K562 (cell line): ENCODE data around the gene RPS6KA2. TPM values are rescaled to one million over a fixed set of nuclear protein-coding genes. Genes with fewer than 3 reads are reported as not detected.

Experiments
- ATAC-seq: fragments of 200-7000 bp; cut with Tn5 transposase; 3 replicates; pipeline ENCODE4 v1.9.1; 2020; ENCODE audit warnings: moderate library complexity
- BruUV-seq: library from RNA; stranded (reverse); fragments of 400-500 nt; replicated peaks from 2 replicates; lab custom pipeline; 2021; lab: Mats Ljungman, UMichigan
- CTCF ChIA-PET: fragments of 300-600 bp; formaldehyde crosslinking; extraction: SDS; loops from one replicate; lab custom pipeline; 2021; ENCODE audit warnings: low intra/inter-chr PET ratio; lab: Yijun Ruan, JAX
- POLR2A ChIA-PET: fragments of 300-600, 350-650 bp; sonication (Branson Sonifier 250); formaldehyde crosslinking; extraction: SDS; loops from one replicate; lab custom pipeline; 2021; ENCODE audit warnings: antibody characterized with exemption, inconsistent platforms; lab: Yijun Ruan, JAX
- DNase-seq, 4 experiments: peaks; one replicate each; pipeline versions ENCODE4 v3.0.0 to v3.0.0-alpha.2; 2011 to 2018; ENCODE audit warnings: low spot score in 3 of 4, mixed read lengths in 3 of 4; ENCODE audit errors: extremely low read depth in 1 of 4
- FAIRE-seq: peaks from 2 replicates; lab custom pipeline; 2011; peaks lifted over from hg19 to GRCh38; lab: Jason Lieb, UNC
- H2AFZ ChIP-seq: 2 replicates; pipeline ENCODE4 v1.6.0; 2011; ENCODE audit warnings: low read depth, low read length, control low read depth, inconsistent platforms
- H3K27ac ChIP-seq: fragments of 200-600 bp; 3 replicates; pipeline ENCODE4 v1.8.0; 2011; ENCODE audit warnings: low read depth, mild to moderate bottlenecking, control low read depth, inconsistent platforms, low read length, moderate library complexity, mixed read lengths; ENCODE audit errors: extremely low read depth
- H3K27me3 ChIP-seq, 2 experiments: fragments of 300-600 bp in 1 of 2; 2 replicates in 1 of 2; 3 replicates in 1 of 2; pipeline versions ENCODE4 v1.6.0 to v1.8.0; 2011; ENCODE audit warnings: inconsistent platforms in 2 of 2, low read length in 2 of 2, mild to moderate bottlenecking in 1 of 2, mixed read lengths in 1 of 2, moderate library complexity in 1 of 2; ENCODE audit not compliant: control insufficient read depth in 2 of 2, insufficient read depth in 2 of 2
- H3K36me3 ChIP-seq: fragments of 300-600 bp; 3 replicates; pipeline ENCODE4 v1.8.0; 2011; ENCODE audit warnings: mild to moderate bottlenecking, low read length, inconsistent platforms; ENCODE audit not compliant: control insufficient read depth, insufficient read depth
- H3K4me1 ChIP-seq, 2 experiments: fragments of 200-600 bp in 1 of 2; replicated peaks in 1 of 2; 2 replicates in 1 of 2; 3 replicates in 1 of 2; pipeline versions ENCODE4 v1.5.1 to v1.8.0; 2011; ENCODE audit warnings: inconsistent platforms in 2 of 2, low read length in 2 of 2, mild to moderate bottlenecking in 1 of 2, mixed read lengths in 1 of 2, moderate library complexity in 1 of 2; ENCODE audit not compliant: control insufficient read depth in 2 of 2, insufficient read depth in 2 of 2
- H3K4me2 ChIP-seq: 2 replicates; pipeline ENCODE4 v1.6.1; 2011; ENCODE audit warnings: low read length, control low read depth, inconsistent platforms, mixed read lengths; ENCODE audit not compliant: insufficient read depth
- H3K4me3 ChIP-seq: fragments of 200-600 bp; sonication (generic), shearing (Covaris generic); 2 replicates; pipeline ENCODE4 v1.5.1; 2016; ENCODE audit warnings: control low read depth, inconsistent platforms
- H3K79me2 ChIP-seq: fragments of 200-600 bp; 3 replicates; pipeline ENCODE4 v1.8.0; 2011; ENCODE audit warnings: low read length, inconsistent platforms; ENCODE audit not compliant: control insufficient read depth, insufficient read depth
- H3K9ac ChIP-seq, 2 experiments: 2 replicates each; pipeline versions ENCODE4 v1.6.0 to v1.6.1; 2011; ENCODE audit warnings: low read depth in 2 of 2, low read length in 2 of 2, control low read depth in 1 of 2, inconsistent platforms in 1 of 2, mild to moderate bottlenecking in 1 of 2, mixed read lengths in 1 of 2; ENCODE audit not compliant: insufficient read depth in 1 of 2
- H3K9me1 ChIP-seq: one replicate; pipeline ENCODE4 v1.6.0; 2011; ENCODE audit warnings: inconsistent platforms, mild to moderate bottlenecking, low read length, moderate library complexity; ENCODE audit not compliant: control insufficient read depth, insufficient read depth
- H3K9me3 ChIP-seq: replicated peaks from 2 replicates; pipeline ENCODE4 v1.5.1; 2011; ENCODE audit warnings: low read depth, low read length, inconsistent platforms; ENCODE audit not compliant: control insufficient read depth, insufficient read depth
- H4K20me1 ChIP-seq: replicated peaks from 2 replicates; pipeline ENCODE4 v1.6.1; 2011; ENCODE audit warnings: low read length, inconsistent platforms, mixed read lengths; ENCODE audit not compliant: control insufficient read depth, insufficient read depth
- ERF ChIP-seq: fragments of 450-650 bp; formaldehyde crosslinking; IDR thresholded peaks from 2 replicates; pipeline ENCODE4 v1.4.0; 2020; ENCODE audit warnings: mild to moderate bottlenecking, mixed read lengths
- ETV1 ChIP-seq: fragments of 450-650 bp; conservative IDR thresholded peaks from 2 replicates; pipeline ENCODE4 v1.6.1; 2016; ENCODE audit warnings: missing genetic modification characterization, control low read depth, low read depth, missing compliant biosample characterization
- LEF1 ChIP-seq: fragments of 450-650 bp; IDR thresholded peaks from 2 replicates; pipeline ENCODE4 v1.6.1; 2016; ENCODE audit warnings: mild to moderate bottlenecking
- RAD21 ChIP-seq, 2 experiments: fragments of 250-450 bp in 1 of 2; fragments of 450-650 bp in 1 of 2; sonication (Bioruptor Pico) in 1 of 2; formaldehyde crosslinking in 1 of 2; IDR thresholded peaks in 1 of 2; conservative IDR thresholded peaks in 1 of 2; 2 replicates each; pipeline versions ENCODE4 v1.4.0 to v1.8.0; 2020 to 2022; ENCODE audit warnings: mild to moderate bottlenecking in 2 of 2, moderate library complexity in 1 of 2
- TRIM28 ChIP-seq: fragments of 450-650 bp; IDR thresholded peaks from 2 replicates; pipeline ENCODE4 v1.6.1; 2017
- ZSCAN32 ChIP-seq: fragments of 450-650 bp; formaldehyde crosslinking; IDR thresholded peaks from 2 replicates; pipeline ENCODE4 v1.4.0; 2020; ENCODE audit warnings: mild to moderate bottlenecking, moderate library complexity
- WGBS: fragments of 100-300 bp; shearing (Covaris generic); methylation state at CpG from one replicate; pipeline ENCODE4 v1.1.6; 2016; ENCODE audit warnings: low coverage, mixed read lengths; ENCODE audit not compliant: insufficient coverage; ENCODE audit errors: missing lambda C conversion rate; 5-methylcytosine and 5-hydroxymethylcytosine counted together
- in situ Hi-C: fragments of 300-500 bp; cut with MboI; formaldehyde crosslinking; loops from 4 replicates; pipeline ENCODE4 v1.15.0; 2018; ENCODE audit warnings: inconsistent platforms, mixed read lengths
- intact Hi-C: fragments of 100-400 bp; cut with micrococcal nuclease; formaldehyde crosslinking; loops from 2 replicates; pipeline ENCODE4 v1.14.2; 2022
- polyA plus RNA-seq, 8 experiments: library from polyadenylated mRNA; depleted of rRNA in 4 of 8; stranded (reverse) in 5 of 8; unstranded in 3 of 8; fragments of >200 nt; fragmentation: Nextera tagmentation in 2 of 8; fragmentation: Illumina TruSeq in 1 of 8; extraction: Ambion mirVana in 2 of 8; extraction: Trizol in 1 of 8; gene quantifications; 2 replicates each; pipeline versions ENCODE4 v1.2.1 to v1.2.3, GENCODE V29; 2011 to 2014; ENCODE audit warnings: inconsistent platforms in 1 of 8, missing spikeins in 1 of 8
- total RNA-seq, 7 experiments: library from RNA; depleted of rRNA in 6 of 7; stranded (reverse); fragments of >200 nt in 6 of 7; fragmentation: Illumina TruSeq in 2 of 7; extraction: Trizol in 2 of 7; gene quantifications; 2 replicates each; pipeline versions ENCODE4 v1.2.1 to v1.2.3, GENCODE V29; 2011 to 2021; ENCODE audit warnings: low replicate concordance in 1 of 7
- TF ChIP-seq, protein P1 (sequence below): fragments of 450-650 bp; IDR thresholded peaks from 2 replicates; pipeline ENCODE4 v1.6.1; 2016; ENCODE audit warnings: mild to moderate bottlenecking, moderate library complexity
- TF ChIP-seq, protein P2 (sequence below), 3 experiments: IDR thresholded peaks in 2 of 3; conservative IDR thresholded peaks in 1 of 3; 2 replicates each; pipeline ENCODE4 v1.5.1; 2011 to 2012; ENCODE audit warnings: low read length in 3 of 3, mild to moderate bottlenecking in 3 of 3, control low read depth in 2 of 3, improper control_type of control experiment in 1 of 3, inconsistent platforms in 1 of 3, low read depth in 1 of 3, mixed read lengths in 1 of 3, moderate library complexity in 1 of 3; ENCODE audit not compliant: insufficient read depth in 2 of 3

Gene RPS6KA2
- total and polyA plus RNA-seq, 9 of the 15 experiments (the other 6 are each of a cell fraction or from before 2014, with no cell fraction given), result 0.29 to 1.00 (median 0.53) TPM

DNA sequence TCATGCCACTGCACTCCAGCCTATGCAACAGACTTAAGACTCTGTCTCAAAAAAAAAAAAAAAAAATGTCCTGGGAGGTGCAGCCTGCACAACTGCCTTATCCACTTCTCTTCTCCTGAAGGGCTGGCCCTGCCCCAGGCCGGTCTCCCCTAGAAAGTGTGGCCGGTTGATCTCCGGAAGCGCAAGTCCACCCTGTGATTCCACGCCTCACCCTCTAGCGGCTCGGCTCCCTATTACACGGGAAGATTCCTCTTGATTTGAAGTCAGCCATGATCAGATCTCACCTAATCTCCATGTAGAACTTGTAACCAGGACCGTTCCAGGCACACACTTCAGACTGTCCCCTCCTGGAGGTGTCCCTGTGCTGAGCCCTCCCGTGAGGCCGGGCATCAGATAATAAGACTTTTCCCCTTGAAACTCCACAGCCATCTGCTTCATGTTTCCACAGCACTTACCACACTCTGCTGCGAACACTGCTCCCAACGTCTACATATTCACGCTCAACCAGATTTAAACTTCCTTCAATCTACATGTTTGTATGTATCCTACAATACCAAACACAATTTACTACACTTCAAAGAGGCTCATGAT, 49.3 kb upstream of the RPS6KA2 start:
- CTCF ChIA-PET, result no interaction called here
- no TSS peak for BruUV-seq
- peaks cover 17 to 52% of the 10 kb centered on the region in 2 experiments; a peak in 4 of 5 replicates for H3K27me3 ChIP-seq

More for the DNA sequence above, 49.3 kb upstream of the RPS6KA2 start:
- in situ Hi-C loops, result no loop called here
- no peak overlapping the region for H3K4me2 ChIP-seq
- no peak overlapping the region for H2AFZ ChIP-seq
- TF ChIP-seq, protein P1, sequence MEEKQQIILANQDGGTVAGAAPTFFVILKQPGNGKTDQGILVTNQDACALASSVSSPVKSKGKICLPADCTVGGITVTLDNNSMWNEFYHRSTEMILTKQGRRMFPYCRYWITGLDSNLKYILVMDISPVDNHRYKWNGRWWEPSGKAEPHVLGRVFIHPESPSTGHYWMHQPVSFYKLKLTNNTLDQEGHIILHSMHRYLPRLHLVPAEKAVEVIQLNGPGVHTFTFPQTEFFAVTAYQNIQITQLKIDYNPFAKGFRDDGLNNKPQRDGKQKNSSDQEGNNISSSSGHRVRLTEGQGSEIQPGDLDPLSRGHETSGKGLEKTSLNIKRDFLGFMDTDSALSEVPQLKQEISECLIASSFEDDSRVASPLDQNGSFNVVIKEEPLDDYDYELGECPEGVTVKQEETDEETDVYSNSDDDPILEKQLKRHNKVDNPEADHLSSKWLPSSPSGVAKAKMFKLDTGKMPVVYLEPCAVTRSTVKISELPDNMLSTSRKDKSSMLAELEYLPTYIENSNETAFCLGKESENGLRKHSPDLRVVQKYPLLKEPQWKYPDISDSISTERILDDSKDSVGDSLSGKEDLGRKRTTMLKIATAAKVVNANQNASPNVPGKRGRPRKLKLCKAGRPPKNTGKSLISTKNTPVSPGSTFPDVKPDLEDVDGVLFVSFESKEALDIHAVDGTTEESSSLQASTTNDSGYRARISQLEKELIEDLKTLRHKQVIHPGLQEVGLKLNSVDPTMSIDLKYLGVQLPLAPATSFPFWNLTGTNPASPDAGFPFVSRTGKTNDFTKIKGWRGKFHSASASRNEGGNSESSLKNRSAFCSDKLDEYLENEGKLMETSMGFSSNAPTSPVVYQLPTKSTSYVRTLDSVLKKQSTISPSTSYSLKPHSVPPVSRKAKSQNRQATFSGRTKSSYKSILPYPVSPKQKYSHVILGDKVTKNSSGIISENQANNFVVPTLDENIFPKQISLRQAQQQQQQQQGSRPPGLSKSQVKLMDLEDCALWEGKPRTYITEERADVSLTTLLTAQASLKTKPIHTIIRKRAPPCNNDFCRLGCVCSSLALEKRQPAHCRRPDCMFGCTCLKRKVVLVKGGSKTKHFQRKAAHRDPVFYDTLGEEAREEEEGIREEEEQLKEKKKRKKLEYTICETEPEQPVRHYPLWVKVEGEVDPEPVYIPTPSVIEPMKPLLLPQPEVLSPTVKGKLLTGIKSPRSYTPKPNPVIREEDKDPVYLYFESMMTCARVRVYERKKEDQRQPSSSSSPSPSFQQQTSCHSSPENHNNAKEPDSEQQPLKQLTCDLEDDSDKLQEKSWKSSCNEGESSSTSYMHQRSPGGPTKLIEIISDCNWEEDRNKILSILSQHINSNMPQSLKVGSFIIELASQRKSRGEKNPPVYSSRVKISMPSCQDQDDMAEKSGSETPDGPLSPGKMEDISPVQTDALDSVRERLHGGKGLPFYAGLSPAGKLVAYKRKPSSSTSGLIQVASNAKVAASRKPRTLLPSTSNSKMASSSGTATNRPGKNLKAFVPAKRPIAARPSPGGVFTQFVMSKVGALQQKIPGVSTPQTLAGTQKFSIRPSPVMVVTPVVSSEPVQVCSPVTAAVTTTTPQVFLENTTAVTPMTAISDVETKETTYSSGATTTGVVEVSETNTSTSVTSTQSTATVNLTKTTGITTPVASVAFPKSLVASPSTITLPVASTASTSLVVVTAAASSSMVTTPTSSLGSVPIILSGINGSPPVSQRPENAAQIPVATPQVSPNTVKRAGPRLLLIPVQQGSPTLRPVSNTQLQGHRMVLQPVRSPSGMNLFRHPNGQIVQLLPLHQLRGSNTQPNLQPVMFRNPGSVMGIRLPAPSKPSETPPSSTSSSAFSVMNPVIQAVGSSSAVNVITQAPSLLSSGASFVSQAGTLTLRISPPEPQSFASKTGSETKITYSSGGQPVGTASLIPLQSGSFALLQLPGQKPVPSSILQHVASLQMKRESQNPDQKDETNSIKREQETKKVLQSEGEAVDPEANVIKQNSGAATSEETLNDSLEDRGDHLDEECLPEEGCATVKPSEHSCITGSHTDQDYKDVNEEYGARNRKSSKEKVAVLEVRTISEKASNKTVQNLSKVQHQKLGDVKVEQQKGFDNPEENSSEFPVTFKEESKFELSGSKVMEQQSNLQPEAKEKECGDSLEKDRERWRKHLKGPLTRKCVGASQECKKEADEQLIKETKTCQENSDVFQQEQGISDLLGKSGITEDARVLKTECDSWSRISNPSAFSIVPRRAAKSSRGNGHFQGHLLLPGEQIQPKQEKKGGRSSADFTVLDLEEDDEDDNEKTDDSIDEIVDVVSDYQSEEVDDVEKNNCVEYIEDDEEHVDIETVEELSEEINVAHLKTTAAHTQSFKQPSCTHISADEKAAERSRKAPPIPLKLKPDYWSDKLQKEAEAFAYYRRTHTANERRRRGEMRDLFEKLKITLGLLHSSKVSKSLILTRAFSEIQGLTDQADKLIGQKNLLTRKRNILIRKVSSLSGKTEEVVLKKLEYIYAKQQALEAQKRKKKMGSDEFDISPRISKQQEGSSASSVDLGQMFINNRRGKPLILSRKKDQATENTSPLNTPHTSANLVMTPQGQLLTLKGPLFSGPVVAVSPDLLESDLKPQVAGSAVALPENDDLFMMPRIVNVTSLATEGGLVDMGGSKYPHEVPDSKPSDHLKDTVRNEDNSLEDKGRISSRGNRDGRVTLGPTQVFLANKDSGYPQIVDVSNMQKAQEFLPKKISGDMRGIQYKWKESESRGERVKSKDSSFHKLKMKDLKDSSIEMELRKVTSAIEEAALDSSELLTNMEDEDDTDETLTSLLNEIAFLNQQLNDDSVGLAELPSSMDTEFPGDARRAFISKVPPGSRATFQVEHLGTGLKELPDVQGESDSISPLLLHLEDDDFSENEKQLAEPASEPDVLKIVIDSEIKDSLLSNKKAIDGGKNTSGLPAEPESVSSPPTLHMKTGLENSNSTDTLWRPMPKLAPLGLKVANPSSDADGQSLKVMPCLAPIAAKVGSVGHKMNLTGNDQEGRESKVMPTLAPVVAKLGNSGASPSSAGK, result no peak
- peak in 1 of 2 experiments; percentile 11; a peak in 1 of 4 replicates for TF ChIP-seq RAD21 (CRISPR knock-in tag; conservative IDR thresholded peaks at IDR 0.05 in 1 of 2, IDR thresholded peaks at IDR 0.05 in 1 of 2)
- TF ChIP-seq, protein P2, sequence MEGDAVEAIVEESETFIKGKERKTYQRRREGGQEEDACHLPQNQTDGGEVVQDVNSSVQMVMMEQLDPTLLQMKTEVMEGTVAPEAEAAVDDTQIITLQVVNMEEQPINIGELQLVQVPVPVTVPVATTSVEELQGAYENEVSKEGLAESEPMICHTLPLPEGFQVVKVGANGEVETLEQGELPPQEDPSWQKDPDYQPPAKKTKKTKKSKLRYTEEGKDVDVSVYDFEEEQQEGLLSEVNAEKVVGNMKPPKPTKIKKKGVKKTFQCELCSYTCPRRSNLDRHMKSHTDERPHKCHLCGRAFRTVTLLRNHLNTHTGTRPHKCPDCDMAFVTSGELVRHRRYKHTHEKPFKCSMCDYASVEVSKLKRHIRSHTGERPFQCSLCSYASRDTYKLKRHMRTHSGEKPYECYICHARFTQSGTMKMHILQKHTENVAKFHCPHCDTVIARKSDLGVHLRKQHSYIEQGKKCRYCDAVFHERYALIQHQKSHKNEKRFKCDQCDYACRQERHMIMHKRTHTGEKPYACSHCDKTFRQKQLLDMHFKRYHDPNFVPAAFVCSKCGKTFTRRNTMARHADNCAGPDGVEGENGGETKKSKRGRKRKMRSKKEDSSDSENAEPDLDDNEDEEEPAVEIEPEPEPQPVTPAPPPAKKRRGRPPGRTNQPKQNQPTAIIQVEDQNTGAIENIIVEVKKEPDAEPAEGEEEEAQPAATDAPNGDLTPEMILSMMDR (IDR thresholded peaks at IDR 0.05 in 2 of 3, conservative IDR thresholded peaks at IDR 0.05 in 1 of 3; ENCODE audit: insufficient read depth in 2 of 3, low read depth in 1 of 3, low read length in 3 of 3), result peak; percentile 5 to 28 (median 24); a peak in 1 of 6 replicates
- 0 out of 2 replicates have a peak, but pooled peaks have one; percentile 23 for TF ChIP-seq ETV1 (tag)
- no peak for TF ChIP-seq TRIM28
- TF ChIP-seq ERF, result no peak
- no peak for TF ChIP-seq ZSCAN32 (CRISPR knock-in tag)
- no peak for TF ChIP-seq LEF1
- ATAC-seq (peak; percentile 79), FAIRE-seq (no peak), DNase-seq (peak in 2 of 4 experiments; percentile 33)
- H3K9ac ChIP-seq, result no peak overlapping the region
- WGBS, result 11% methylated on average over 14 of the region's 14 CpGs
- no peaks in the 10 kb centered on the region for H3K79me2 ChIP-seq
- H3K9me1 ChIP-seq, result no peaks in the 10 kb centered on the region
- H3K36me3 ChIP-seq, result no peaks in the 10 kb centered on the region
- intact Hi-C loops, result no loop called here
- H4K20me1 ChIP-seq, result no peaks in the 10 kb centered on the region; the same call in 1 of the 2 replicates
- no peaks in the 10 kb centered on the region; a peak in 2 of 5 replicates for H3K4me1 ChIP-seq
- no peak overlapping the region for H3K27ac ChIP-seq
- no peaks in the 10 kb centered on the region for H3K9me3 ChIP-seq
- POLR2A ChIA-PET, result interaction anchor here (0.7 kb wide), 1 partner anchor 242 kb away, joined by 4 read pairs; no protein-coding TSS in a partner anchor
- H3K4me3 ChIP-seq, result no peak overlapping the region
